Right hindlimb (tissue), 1 donor: ENCODE measurements around the gene SNTG2.

Experiments
- DNase-seq: peaks from one replicate; pipeline ENCODE4 v3.0.0-alpha.2; 2018

Gene SNTG2

GRCh38 chr2:1010415-1010930 lies 59.8 kb downstream of the SNTG2 start:
- DNase-seq, result no peak

- no peak for DNase-seq
Measured at GRCh38 chr2:1011006-1011405, 60.4 kb downstream of the SNTG2 start.

GRCh38 chr2:1011985-1012384 lies 61.3 kb downstream of the SNTG2 start:
- DNase-seq, result no peak

- no peak for DNase-seq
Measured at GRCh38 chr2:1014802-1015201, 64.2 kb downstream of the SNTG2 start.

GRCh38 chr2:1016500-1016899 lies 65.9 kb downstream of the SNTG2 start:
- DNase-seq, result no peak

- no peak for DNase-seq
Measured at GRCh38 chr2:1017827-1018226, 67.2 kb downstream of the SNTG2 start.

GRCh38 chr2:1020206-1020605 lies 69.6 kb downstream of the SNTG2 start:
- DNase-seq, result no peak

GRCh38 chr2:1022178-1022577 lies 71.5 kb downstream of the SNTG2 start:
- DNase-seq, result no peak

DNA sequence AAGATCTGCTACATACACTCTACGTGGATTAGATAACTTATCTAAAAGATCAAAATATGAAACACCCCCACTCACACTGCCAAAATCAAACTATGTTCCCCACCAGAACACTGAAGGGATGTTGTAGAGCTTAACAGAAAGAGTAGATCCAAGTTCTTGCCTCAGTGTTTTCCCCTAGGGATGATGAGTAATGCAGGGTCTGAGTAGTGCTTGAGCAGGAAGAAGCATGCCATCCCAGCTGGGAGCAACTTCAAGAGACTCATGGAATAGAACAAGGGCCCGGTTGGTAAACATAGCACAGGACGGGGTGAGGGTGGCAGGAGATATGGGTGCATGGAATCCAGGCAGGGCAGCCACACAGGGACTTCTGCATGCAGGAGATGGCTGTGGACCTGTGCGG lies 74.3 kb downstream of the SNTG2 start:
- DNase-seq, result no peak

DNA sequence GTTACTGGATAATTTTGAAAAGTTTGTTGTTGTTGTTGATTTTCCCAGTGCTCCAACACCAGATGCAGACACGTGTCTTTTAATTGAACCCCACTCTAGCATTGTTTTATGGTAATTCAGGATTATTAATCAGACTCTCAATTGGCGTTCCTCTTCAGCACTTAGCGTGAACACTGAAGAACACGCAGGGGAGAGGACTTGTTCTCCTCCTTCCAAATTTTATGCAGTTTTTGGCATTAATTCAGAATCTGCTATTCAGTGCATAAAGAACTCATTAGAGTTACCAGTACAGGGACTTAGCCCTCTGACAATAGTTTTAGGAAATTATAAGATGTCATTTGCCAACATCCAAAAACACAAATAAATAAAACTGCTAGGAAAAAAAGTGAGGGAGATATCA lies 75.5 kb downstream of the SNTG2 start:
- DNase-seq, result no peak

DNA sequence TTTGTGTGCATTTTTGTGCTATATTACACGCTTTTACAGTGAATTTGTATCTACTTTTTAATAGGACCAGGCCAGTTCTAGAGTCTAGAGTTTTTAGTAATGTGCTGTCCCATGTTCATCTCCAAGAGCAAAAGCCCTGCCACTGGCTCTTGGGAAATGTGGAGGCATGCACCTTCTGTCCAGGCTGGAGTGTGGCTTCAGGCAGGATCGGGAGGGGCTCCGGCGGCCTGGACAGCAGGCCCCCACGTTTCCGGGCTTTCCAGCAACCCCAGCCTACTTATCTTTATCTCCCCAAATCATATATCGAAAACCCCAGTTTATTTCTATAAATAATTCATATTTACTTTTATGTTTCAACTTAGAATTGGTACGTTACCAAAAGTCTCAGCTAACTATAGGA lies 78.2 kb downstream of the SNTG2 start:
- DNase-seq, result no peak

- no peak for DNase-seq
Measured at GRCh38 chr2:1032030-1032429, 81.4 kb downstream of the SNTG2 start.

GRCh38 chr2:1033069-1033468 lies 82.4 kb downstream of the SNTG2 start:
- DNase-seq, result no peak

- DNase-seq, result no peak
Measured at GRCh38 chr2:1037066-1037465, 86.4 kb downstream of the SNTG2 start.

GRCh38 chr2:1039549-1039948 lies 88.9 kb downstream of the SNTG2 start:
- no peak for DNase-seq

DNA sequence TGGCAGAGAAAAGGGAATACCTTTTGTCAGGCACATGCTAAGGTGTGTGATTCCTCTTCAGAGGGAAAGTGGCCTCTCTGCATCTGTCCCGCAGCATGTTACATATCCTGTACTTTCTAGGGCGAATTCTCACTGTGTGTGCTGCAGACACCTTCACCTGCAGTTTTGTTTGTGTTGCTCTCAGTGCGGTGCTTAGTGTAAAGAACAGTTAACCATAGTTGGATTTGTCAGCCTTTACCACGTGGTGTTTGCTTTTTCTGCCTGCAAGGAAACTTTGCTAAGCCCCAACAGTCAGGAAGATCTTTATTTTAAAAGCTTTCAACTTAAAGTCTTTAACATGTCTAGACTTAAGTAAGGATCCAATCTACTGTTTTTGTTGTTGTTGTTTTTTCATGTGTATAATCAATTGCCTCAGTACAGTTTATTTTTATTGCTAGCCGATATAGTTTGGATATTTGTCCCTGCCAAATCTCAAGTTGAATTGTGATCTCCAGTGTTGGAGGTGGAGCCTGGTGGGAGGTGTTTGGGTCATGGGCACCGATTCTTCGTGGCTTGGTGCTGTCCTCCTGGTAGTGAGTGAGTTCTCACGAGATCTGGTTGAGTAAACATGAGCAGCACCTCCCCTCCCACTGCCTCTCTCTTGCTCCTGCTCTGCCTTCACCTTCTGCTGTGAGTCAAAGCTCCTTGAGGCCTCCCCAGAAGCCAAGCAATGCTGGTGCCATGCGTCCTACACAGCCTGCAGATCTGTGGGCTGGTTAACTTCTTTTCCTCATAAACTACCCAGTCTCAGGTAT lies 90.6 kb downstream of the SNTG2 start:
- no peak for DNase-seq

GRCh38 chr2:1045109-1045508 lies 94.5 kb downstream of the SNTG2 start:
- DNase-seq, result no peak

DNA sequence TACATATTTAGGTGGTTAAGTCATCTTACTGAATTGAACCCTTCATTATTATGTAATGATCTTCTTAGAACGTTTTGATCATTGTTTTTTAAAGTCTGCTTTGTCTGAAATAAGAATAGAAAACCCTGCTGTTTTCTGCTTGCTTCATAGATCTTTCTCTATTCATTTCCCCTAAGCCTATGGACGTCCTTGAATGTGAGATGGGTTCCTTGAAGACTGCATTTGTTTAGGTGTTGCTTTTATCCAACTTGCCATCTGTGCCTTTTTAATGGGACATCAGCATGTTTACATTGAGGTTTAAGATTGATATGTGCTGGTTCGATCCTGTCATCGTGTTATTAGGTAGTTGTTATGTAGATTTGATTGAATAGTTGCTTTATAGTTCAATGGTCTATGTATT lies 95.4 kb downstream of the SNTG2 start:
- no peak for DNase-seq

DNA sequence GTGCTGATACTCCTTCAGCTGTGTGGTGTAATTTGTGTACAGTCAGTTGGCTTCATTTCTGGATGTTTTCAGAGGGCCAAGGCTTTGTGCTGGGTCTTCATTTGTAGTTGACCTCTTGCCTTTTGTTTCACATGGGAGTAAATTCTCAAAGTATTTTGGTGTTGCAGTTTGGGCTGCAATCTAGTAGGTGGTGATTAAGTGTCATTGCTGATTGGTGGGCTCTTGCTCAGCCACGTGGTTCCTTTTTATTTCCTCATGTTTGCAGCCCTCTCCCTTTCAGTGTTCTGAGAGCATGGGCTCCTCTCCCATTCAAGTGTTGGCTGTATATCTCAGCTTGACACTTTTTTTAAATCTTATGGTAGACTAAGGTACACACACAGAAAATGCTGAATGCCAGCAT lies 96.8 kb downstream of the SNTG2 start:
- DNase-seq, result no peak

GRCh38 chr2:1049691-1050090 lies 99.0 kb downstream of the SNTG2 start:
- DNase-seq, result no peak

DNA sequence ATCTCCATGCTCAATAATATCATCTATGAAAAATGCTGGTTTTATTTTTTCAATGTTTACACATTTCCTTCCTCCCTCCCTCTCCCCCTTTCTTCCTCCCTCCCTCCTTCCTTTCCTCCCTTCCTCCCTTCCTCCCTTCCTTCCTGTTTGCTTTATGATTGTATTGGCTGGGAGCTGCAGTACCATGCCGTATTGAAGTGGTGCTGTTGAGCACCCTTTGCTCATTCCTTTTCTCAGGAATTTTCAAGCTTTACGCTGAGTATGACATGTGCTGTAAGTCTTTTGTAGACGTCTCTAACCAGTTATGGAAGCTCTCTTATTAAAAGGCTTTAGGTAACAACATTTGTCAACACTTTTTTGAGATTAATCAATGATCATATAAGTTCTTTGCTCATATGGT lies 100.4 kb downstream of the SNTG2 start:
- DNase-seq, result no peak

DNA sequence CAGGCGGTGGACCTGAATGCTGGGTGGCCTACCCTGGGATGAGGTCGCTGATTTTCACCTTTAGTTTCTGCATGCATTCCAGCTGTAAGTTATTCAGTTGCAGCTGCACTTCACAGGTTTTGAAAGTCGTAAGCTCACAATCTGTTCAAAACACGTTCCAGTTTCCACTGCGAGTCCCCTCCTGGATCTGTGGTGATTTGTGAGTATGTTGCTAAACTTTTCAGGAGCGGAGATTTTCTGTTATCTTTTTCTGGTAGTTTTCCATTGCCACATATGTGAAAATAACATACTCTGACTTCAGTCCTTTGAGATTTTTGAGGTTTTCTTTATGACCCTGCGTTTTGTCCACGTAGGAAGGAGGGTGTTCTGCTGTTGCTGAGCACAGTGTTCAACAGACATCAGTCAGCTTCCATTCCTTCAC lies 102.1 kb downstream of the SNTG2 start:
- no peak for DNase-seq

DNA sequence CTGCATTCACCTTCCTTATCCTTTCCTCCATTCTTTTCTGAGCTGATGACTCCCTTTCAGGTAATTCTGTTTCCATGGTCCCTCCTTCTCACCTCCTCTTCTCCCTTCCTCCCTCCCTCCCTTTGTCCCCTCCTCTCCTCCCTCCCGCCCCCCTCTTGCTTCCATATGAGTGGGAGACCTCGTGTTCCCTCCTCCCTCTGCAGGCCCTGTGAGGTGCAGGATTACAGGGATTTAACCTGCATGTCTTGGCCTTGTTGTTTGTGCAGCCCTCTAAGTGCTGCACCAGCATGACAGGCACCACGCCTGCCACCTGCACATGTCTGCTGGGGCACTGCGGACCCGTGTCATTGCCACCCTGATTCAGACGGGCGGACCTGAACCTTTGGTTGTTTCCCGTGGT lies 103.1 kb downstream of the SNTG2 start:
- DNase-seq, result no peak

DNA sequence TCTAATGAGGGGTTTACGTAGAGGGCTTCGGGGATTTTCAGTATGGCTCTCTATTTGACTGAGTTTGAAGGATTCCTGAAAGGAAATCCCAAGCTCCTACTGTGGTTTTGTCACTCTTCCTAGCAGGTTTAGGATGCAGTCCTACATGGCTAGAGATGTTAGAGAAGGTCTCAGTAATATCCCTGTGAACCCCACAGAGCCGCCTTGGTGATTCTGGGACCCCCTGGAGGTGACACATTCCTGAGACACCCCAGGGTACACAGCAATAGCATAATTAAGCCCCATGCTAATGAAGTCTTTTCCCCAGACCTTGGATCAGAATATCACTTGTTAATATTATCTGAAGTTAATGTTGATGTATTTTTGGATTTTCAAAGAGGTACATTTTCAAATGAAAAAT lies 103.8 kb downstream of the SNTG2 start:
- no peak for DNase-seq

GRCh38 chr2:1055014-1055595 lies 104.5 kb downstream of the SNTG2 start:
- DNase-seq, result no peak
